A673 (cell line): Measurements from ENCODE around the gene VWA1. TPM values are rescaled to one million over a fixed set of nuclear protein-coding genes. Genes with fewer than 3 reads are reported as not detected.

ENCODE experiments used
- Bru-seq: library from RNA; stranded (reverse); fragments of 400-500 nt; gene quantifications from one replicate; lab custom pipeline; 2021; lab: Mats Ljungman, UMichigan
- BruChase-seq, 2 experiments: library from RNA; stranded (reverse); fragments of 400-500 nt; gene quantifications; one replicate each; lab custom pipeline; 2021; lab: Mats Ljungman, UMichigan
- BruUV-seq: library from RNA; stranded (reverse); fragments of 400-500 nt; replicated peaks from 2 replicates; lab custom pipeline; 2021; lab: Mats Ljungman, UMichigan
- CTCF ChIA-PET: fragments of 300-600 bp; sonication (Branson Sonifier 250); formaldehyde crosslinking; loops from one replicate; lab custom pipeline; 2022; ENCODE audit warnings: antibody characterized with exemption; lab: Charles Lee
- POLR2A ChIA-PET: fragments of 300-600 bp; sonication (Branson Sonifier 250); formaldehyde crosslinking; loops from one replicate; lab custom pipeline; 2022; ENCODE audit warnings: antibody characterized with exemption; ENCODE audit not compliant: low non-redundant PET; lab: Charles Lee
- DNase-seq: peaks from one replicate; pipeline ENCODE4 v3.0.0-alpha.2; 2015; ENCODE audit warnings: low spot score
- H3K27ac ChIP-seq: fragments of 200-600 bp; sonication (generic); 2 replicates; pipeline ENCODE4 v1.5.1; 2016; ENCODE audit warnings: mixed run types, low read depth, mild to moderate bottlenecking, mixed read lengths, antibody characterized with exemption, low read length; ENCODE audit not compliant: poor library complexity, severe bottlenecking
- H3K27me3 ChIP-seq: fragments of 200-600 bp; sonication (generic); replicated peaks from 2 replicates; pipeline ENCODE4 v1.6.1; 2017; ENCODE audit warnings: mixed run types, low read depth, mild to moderate bottlenecking, mixed read lengths, antibody characterized with exemption, low read length; ENCODE audit not compliant: insufficient read depth, poor library complexity
- H3K36me3 ChIP-seq: fragments of 200-600 bp; sonication (generic); 2 replicates; pipeline ENCODE4 v1.6.1; 2016; ENCODE audit warnings: mixed run types, mild to moderate bottlenecking, mixed read lengths, antibody characterized with exemption, low read length; ENCODE audit not compliant: insufficient read depth, poor library complexity, severe bottlenecking
- H3K4me1 ChIP-seq: fragments of 200-600 bp; sonication (generic); 2 replicates; pipeline ENCODE4 v1.6.1; 2017; ENCODE audit warnings: mixed run types, mild to moderate bottlenecking, mixed read lengths, antibody characterized with exemption, low read length; ENCODE audit not compliant: insufficient read depth, poor library complexity, severe bottlenecking
- H3K4me3 ChIP-seq: fragments of 200-600 bp; sonication (generic); 2 replicates; pipeline ENCODE4 v1.5.1; 2016; ENCODE audit warnings: low read depth, mixed run types, mild to moderate bottlenecking, mixed read lengths, low read length; ENCODE audit not compliant: poor library complexity, severe bottlenecking
- H3K9me3 ChIP-seq: fragments of 200-600 bp; sonication (generic); 2 replicates; pipeline ENCODE4 v1.6.1; 2016; ENCODE audit warnings: mixed run types, low read depth, mild to moderate bottlenecking, mixed read lengths, antibody characterized with exemption, low read length; ENCODE audit not compliant: poor library complexity, severe bottlenecking
- CTCF ChIP-seq: fragments of 300-800, 200-600 bp; sonication (generic); conservative IDR thresholded peaks from 2 replicates; pipeline ENCODE4 v1.5.1; 2017; ENCODE audit warnings: low read depth, mild to moderate bottlenecking, antibody characterized with exemption, low read length, moderate library complexity, mixed read lengths
- EZH2 ChIP-seq: fragments of 200-600 bp; sonication (generic); IDR thresholded peaks from 2 replicates; pipeline ENCODE4 v1.6.1; 2017; ENCODE audit warnings: borderline replicate concordance, low read depth, mild to moderate bottlenecking, mixed read lengths, antibody characterized with exemption, low read length; ENCODE audit not compliant: poor library complexity, severe bottlenecking
- intact Hi-C: fragments of 100-400 bp; cut with micrococcal nuclease; formaldehyde crosslinking; loops from one replicate; pipeline ENCODE4 v1.10.0; 2022; ENCODE audit not compliant: unreplicated experiment
- long read RNA-seq: library from polyadenylated mRNA; stranded (forward); transcript quantifications from one replicate; pipeline ENCODE4 v2.0.0, GENCODE V29; 2022
- total RNA-seq: library from RNA; stranded (reverse); gene quantifications from 2 replicates; pipeline ENCODE4 v1.2.3, GENCODE V29; 2021

VWA1 gene
- 0.92 and 2.7 TPM in 2 replicates for total RNA-seq
- percentile 10 among the genes with signal in this experiment for Bru-seq, nascent RNA
- percentile 10 among the genes with signal in this experiment for BruChase-seq, experiment 1, labeled RNA remaining after a 2-hour chase
- BruChase-seq, experiment 2, labeled RNA remaining after a 6-hour chase, result percentile 24 among the genes with signal in this experiment
- long read RNA-seq, full-length matches to known transcripts, result 7 of 7 reads
- long read RNA-seq, partial matches to known transcripts, result 0 of 7 reads
- long read RNA-seq, other reads (novel, unspliced or antisense), result 0 of 7 reads

GRCh38 chr1:1435106-1435903, at the start of gene VWA1:
Gene VWA1 (plus strand): TSS chr1:1435690. CDS start chr1:1435749, 59 bp downstream.
- no peaks in the 10 kb centered on the region for H3K9me3 ChIP-seq
- H3K4me3 ChIP-seq, result peak within 1 kb of the TSS; percentile 42
- DNase-seq, result peak; percentile 76
- ChIA-PET POLR2A (no interaction called here), CTCF (no interaction called here)
- no peak within 1 kb of the TSS for H3K27ac ChIP-seq
- intact Hi-C loops, result no loop called here
- TF ChIP-seq CTCF, result no peak
- TF ChIP-seq EZH2, result no peak
- H3K27me3 ChIP-seq, result no peaks in the 10 kb centered on the region
- H3K36me3 ChIP-seq, result no peaks in the 10 kb centered on the region
- H3K4me1 ChIP-seq, result peaks cover 11% of the 10 kb centered on the region
- BruUV-seq, result no TSS peak

- ChIA-PET POLR2A (no interaction called here), CTCF (no interaction called here)
- DNase-seq, result no peak
- H3K4me3 ChIP-seq, result no peak overlapping the region
- H3K4me1 ChIP-seq, result no peaks in the 10 kb centered on the region
- no peak overlapping the region for H3K27ac ChIP-seq
- no peaks in the 10 kb centered on the region for H3K9me3 ChIP-seq
- TF ChIP-seq CTCF (no peak), EZH2 (no peak)
- no TSS peak for BruUV-seq
- no peaks in the 10 kb centered on the region for H3K27me3 ChIP-seq
- intact Hi-C loops, result no loop called here
- H3K36me3 ChIP-seq, result peaks cover 54% of the 10 kb centered on the region
Measured at GRCh38 chr1:1385931-1386330, 49.6 kb upstream of the VWA1 start.

- POLR2A ChIA-PET, result no interaction called here
- TF ChIP-seq CTCF, result no peak
- TF ChIP-seq EZH2, result no peak
- Histone ChIP-seq H3K4me3 (no peak overlapping the region), H3K4me1 (no peaks in the 10 kb centered on the region), H3K27ac (no peak overlapping the region), H3K27me3 (no peaks in the 10 kb centered on the region), H3K9me3 (no peaks in the 10 kb centered on the region), H3K36me3 (peaks cover 69% of the 10 kb centered on the region)
- no TSS peak for BruUV-seq
- CTCF ChIA-PET, result no interaction called here
- DNase-seq, result no peak
- intact Hi-C loops, result no loop called here
Measured at GRCh38 chr1:1387098-1388077, 48.1 kb upstream of the VWA1 start.
